A673 (cell line): Measurements from ENCODE around the gene RPA4. TPM values are rescaled to one million over a fixed set of nuclear protein-coding genes. Genes with fewer than 3 reads are reported as not detected.

ENCODE experiments used
- BruUV-seq: library from RNA; stranded (reverse); fragments of 400-500 nt; replicated peaks from 2 replicates; lab custom pipeline; 2021; lab: Mats Ljungman, UMichigan
- CTCF ChIA-PET: fragments of 300-600 bp; sonication (Branson Sonifier 250); formaldehyde crosslinking; loops from one replicate; lab custom pipeline; 2022; ENCODE audit warnings: antibody characterized with exemption; lab: Charles Lee
- POLR2A ChIA-PET: fragments of 300-600 bp; sonication (Branson Sonifier 250); formaldehyde crosslinking; loops from one replicate; lab custom pipeline; 2022; ENCODE audit warnings: antibody characterized with exemption; ENCODE audit not compliant: low non-redundant PET; lab: Charles Lee
- DNase-seq: peaks from one replicate; pipeline ENCODE4 v3.0.0-alpha.2; 2015; ENCODE audit warnings: low spot score
- H3K27ac ChIP-seq: fragments of 200-600 bp; sonication (generic); 2 replicates; pipeline ENCODE4 v1.5.1; 2016; ENCODE audit warnings: mixed run types, low read depth, mild to moderate bottlenecking, mixed read lengths, antibody characterized with exemption, low read length; ENCODE audit not compliant: poor library complexity, severe bottlenecking
- H3K27me3 ChIP-seq: fragments of 200-600 bp; sonication (generic); replicated peaks from 2 replicates; pipeline ENCODE4 v1.6.1; 2017; ENCODE audit warnings: mixed run types, low read depth, mild to moderate bottlenecking, mixed read lengths, antibody characterized with exemption, low read length; ENCODE audit not compliant: insufficient read depth, poor library complexity
- H3K36me3 ChIP-seq: fragments of 200-600 bp; sonication (generic); 2 replicates; pipeline ENCODE4 v1.6.1; 2016; ENCODE audit warnings: mixed run types, mild to moderate bottlenecking, mixed read lengths, antibody characterized with exemption, low read length; ENCODE audit not compliant: insufficient read depth, poor library complexity, severe bottlenecking
- H3K4me1 ChIP-seq: fragments of 200-600 bp; sonication (generic); 2 replicates; pipeline ENCODE4 v1.6.1; 2017; ENCODE audit warnings: mixed run types, mild to moderate bottlenecking, mixed read lengths, antibody characterized with exemption, low read length; ENCODE audit not compliant: insufficient read depth, poor library complexity, severe bottlenecking
- H3K4me3 ChIP-seq: fragments of 200-600 bp; sonication (generic); 2 replicates; pipeline ENCODE4 v1.5.1; 2016; ENCODE audit warnings: low read depth, mixed run types, mild to moderate bottlenecking, mixed read lengths, low read length; ENCODE audit not compliant: poor library complexity, severe bottlenecking
- H3K9me3 ChIP-seq: fragments of 200-600 bp; sonication (generic); 2 replicates; pipeline ENCODE4 v1.6.1; 2016; ENCODE audit warnings: mixed run types, low read depth, mild to moderate bottlenecking, mixed read lengths, antibody characterized with exemption, low read length; ENCODE audit not compliant: poor library complexity, severe bottlenecking
- EZH2 ChIP-seq: fragments of 200-600 bp; sonication (generic); IDR thresholded peaks from 2 replicates; pipeline ENCODE4 v1.6.1; 2017; ENCODE audit warnings: borderline replicate concordance, low read depth, mild to moderate bottlenecking, mixed read lengths, antibody characterized with exemption, low read length; ENCODE audit not compliant: poor library complexity, severe bottlenecking
- intact Hi-C: fragments of 100-400 bp; cut with micrococcal nuclease; formaldehyde crosslinking; loops from one replicate; pipeline ENCODE4 v1.10.0; 2022; ENCODE audit not compliant: unreplicated experiment
- total RNA-seq: library from RNA; stranded (reverse); gene quantifications from 2 replicates; pipeline ENCODE4 v1.2.3, GENCODE V29; 2021
- TF ChIP-seq, protein P1 (sequence below): fragments of 300-800, 200-600 bp; sonication (generic); conservative IDR thresholded peaks from 2 replicates; pipeline ENCODE4 v1.5.1; 2017; ENCODE audit warnings: low read depth, mild to moderate bottlenecking, antibody characterized with exemption, low read length, moderate library complexity, mixed read lengths

Gene RPA4
- total RNA-seq, 1 experiment from 2014 or later: 0.30 TPM

DNA sequence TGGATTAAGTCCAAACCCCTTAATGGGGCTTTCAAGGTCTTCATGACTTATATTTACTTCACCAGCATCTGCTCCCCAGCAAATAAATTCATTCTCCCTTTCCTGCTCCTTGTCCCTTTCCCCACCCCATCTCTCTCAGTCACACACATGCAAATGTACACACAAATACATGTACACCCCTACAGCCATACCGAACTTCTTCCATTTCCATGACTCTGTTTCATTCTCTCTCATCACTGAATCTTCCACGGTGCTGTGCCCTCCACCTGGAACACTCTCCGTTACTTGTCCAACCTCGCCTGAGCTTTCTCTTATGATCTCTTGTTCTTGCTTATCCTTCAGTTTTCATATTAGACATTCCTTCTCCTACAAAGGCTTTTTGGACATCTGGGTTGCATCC lies 22.0 kb upstream of the RPA4 start:
- POLR2A ChIA-PET: no interaction called here
- H3K36me3 ChIP-seq: no peaks in the 10 kb centered on the region
- no peak overlapping the region for H3K27ac ChIP-seq
- no peaks in the 10 kb centered on the region for H3K4me1 ChIP-seq
- H3K27me3 ChIP-seq: peaks cover 4% of the 10 kb centered on the region
- BruUV-seq: no TSS peak
- TF ChIP-seq EZH2: no peak
- TF ChIP-seq, protein P1, sequence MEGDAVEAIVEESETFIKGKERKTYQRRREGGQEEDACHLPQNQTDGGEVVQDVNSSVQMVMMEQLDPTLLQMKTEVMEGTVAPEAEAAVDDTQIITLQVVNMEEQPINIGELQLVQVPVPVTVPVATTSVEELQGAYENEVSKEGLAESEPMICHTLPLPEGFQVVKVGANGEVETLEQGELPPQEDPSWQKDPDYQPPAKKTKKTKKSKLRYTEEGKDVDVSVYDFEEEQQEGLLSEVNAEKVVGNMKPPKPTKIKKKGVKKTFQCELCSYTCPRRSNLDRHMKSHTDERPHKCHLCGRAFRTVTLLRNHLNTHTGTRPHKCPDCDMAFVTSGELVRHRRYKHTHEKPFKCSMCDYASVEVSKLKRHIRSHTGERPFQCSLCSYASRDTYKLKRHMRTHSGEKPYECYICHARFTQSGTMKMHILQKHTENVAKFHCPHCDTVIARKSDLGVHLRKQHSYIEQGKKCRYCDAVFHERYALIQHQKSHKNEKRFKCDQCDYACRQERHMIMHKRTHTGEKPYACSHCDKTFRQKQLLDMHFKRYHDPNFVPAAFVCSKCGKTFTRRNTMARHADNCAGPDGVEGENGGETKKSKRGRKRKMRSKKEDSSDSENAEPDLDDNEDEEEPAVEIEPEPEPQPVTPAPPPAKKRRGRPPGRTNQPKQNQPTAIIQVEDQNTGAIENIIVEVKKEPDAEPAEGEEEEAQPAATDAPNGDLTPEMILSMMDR: no peak
- H3K9me3 ChIP-seq: no peaks in the 10 kb centered on the region
- no peak overlapping the region for H3K4me3 ChIP-seq
- CTCF ChIA-PET: no interaction called here
- DNase-seq: no peak
- intact Hi-C loops: no loop called here

DNA sequence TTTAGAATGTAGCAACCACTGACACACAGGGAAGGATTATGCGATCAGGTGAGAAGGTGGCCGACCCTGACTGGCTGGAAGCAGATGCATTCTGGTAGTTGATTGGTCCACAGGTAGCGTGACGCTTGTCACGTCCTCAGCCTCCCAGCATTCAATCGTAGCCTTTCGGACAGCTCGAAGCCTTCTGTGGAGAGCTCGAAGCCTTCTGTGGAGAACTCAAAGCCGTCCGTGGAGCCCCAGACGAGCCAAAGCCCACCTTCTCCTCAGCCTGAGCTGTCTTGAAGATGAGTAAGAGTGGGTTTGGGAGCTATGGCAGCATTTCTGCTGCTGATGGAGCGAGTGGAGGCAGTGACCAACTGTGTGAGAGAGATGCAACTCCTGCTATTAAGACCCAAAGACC lies 319 bp downstream of the RPA4 start:
- CTCF ChIA-PET: no interaction called here
- intact Hi-C loops: no loop called here
- POLR2A ChIA-PET: no interaction called here

DNA sequence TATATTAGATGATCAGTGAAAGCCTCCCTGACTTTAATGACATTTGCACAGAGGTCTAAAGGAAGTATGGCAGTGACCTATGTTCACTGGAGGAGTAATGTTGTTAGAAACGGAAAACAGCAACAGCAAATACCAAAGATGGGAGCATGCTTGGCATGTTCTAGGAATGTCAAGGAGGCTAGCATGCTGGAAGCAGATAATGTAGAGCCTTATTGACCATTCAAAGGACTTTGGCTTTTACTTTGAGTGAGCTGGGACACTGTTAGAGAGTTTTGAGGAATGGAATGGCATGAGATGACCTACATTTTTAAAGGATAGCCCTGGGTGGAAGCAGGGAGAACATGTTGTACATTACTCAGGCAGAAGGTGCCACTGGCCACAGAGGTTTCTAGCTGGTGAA lies 6.0 kb downstream of the RPA4 start:
- no peak for DNase-seq
- Histone ChIP-seq H3K27ac (no peak overlapping the region), H3K27me3 (no peaks in the 10 kb centered on the region), H3K9me3 (no peaks in the 10 kb centered on the region), H3K36me3 (no peaks in the 10 kb centered on the region), H3K4me3 (no peak overlapping the region), H3K4me1 (no peaks in the 10 kb centered on the region)
- BruUV-seq: no TSS peak
- POLR2A ChIA-PET: no interaction called here
- TF ChIP-seq EZH2: no peak
- TF ChIP-seq, protein P1: no peak
- CTCF ChIA-PET: no interaction called here
- intact Hi-C loops: no loop called here

More for the DNA sequence above, 319 bp downstream of the RPA4 start:
- H3K9me3 ChIP-seq: no peaks in the 10 kb centered on the region
- no peaks in the 10 kb centered on the region for H3K4me1 ChIP-seq
- H3K36me3 ChIP-seq: no peaks in the 10 kb centered on the region
- H3K4me3 ChIP-seq: no peak overlapping the region
- TF ChIP-seq, protein P1: no peak
- TF ChIP-seq EZH2: no peak
- no peaks in the 10 kb centered on the region for H3K27me3 ChIP-seq
- no TSS peak for BruUV-seq
- no peak overlapping the region for H3K27ac ChIP-seq
- DNase-seq: no peak
